HEK293 (cell line): ENCODE data around the gene CFAP97.

ENCODE experiments used
- CTCF ChIP-seq: fragments of 450-650 bp; formaldehyde crosslinking; IDR thresholded peaks from 2 replicates; pipeline ENCODE4 v1.5.1; 2016; ENCODE audit warnings: missing biosample characterization, missing genetic modification characterization
- GLIS2 ChIP-seq: fragments of 450-650 bp; formaldehyde crosslinking; IDR thresholded peaks from 2 replicates; pipeline ENCODE4 v1.5.1; 2016; ENCODE audit warnings: missing biosample characterization, missing genetic modification characterization
- SP2 ChIP-seq: fragments of 450-650 bp; formaldehyde crosslinking; IDR thresholded peaks from 2 replicates; pipeline ENCODE4 v1.5.1; 2016; ENCODE audit warnings: missing biosample characterization, missing genetic modification characterization
- ZBTB21 ChIP-seq: fragments of 450-650 bp; formaldehyde crosslinking; IDR thresholded peaks from 2 replicates; pipeline ENCODE4 v1.5.1; 2017; ENCODE audit warnings: missing biosample characterization, missing genetic modification characterization
- ZNF138 ChIP-seq: fragments of 450-650 bp; formaldehyde crosslinking; IDR thresholded peaks from 2 replicates; pipeline ENCODE4 v1.5.1; 2016; ENCODE audit warnings: missing biosample characterization, missing genetic modification characterization, borderline replicate concordance
- ZNF184 ChIP-seq: fragments of 450-650 bp; IDR thresholded peaks from 2 replicates; pipeline ENCODE4 v1.5.1; 2018; ENCODE audit warnings: missing biosample characterization, mild to moderate bottlenecking, missing genetic modification characterization
- ZNF2 ChIP-seq: fragments of 450-650 bp; formaldehyde crosslinking; IDR thresholded peaks from 2 replicates; pipeline ENCODE4 v1.5.1; 2016; ENCODE audit warnings: missing biosample characterization, missing genetic modification characterization
- ZNF324 ChIP-seq: fragments of 450-650 bp; formaldehyde crosslinking; IDR thresholded peaks from 2 replicates; pipeline ENCODE4 v1.5.1; 2016; ENCODE audit warnings: missing biosample characterization, missing genetic modification characterization
- ZNF341 ChIP-seq: fragments of 450-650 bp; formaldehyde crosslinking; IDR thresholded peaks from 2 replicates; pipeline ENCODE4; 2016; ENCODE audit warnings: low read depth, missing biosample characterization, missing genetic modification characterization
- ZNF514 ChIP-seq: fragments of 450-650 bp; formaldehyde crosslinking; IDR thresholded peaks from 2 replicates; pipeline ENCODE4 v1.5.1; 2016; ENCODE audit warnings: missing biosample characterization, missing genetic modification characterization
- ZNF571 ChIP-seq: fragments of 450-650 bp; formaldehyde crosslinking; IDR thresholded peaks from 2 replicates; pipeline ENCODE4 v1.5.0; 2017; ENCODE audit warnings: missing biosample characterization, missing genetic modification characterization
- ZNF776 ChIP-seq: fragments of 450-650 bp; formaldehyde crosslinking; IDR thresholded peaks from 2 replicates; pipeline ENCODE4 v1.5.0; 2017; ENCODE audit warnings: missing biosample characterization, missing genetic modification characterization, borderline replicate concordance
- TF ChIP-seq, protein P1 (sequence below): fragments of 450-650 bp; formaldehyde crosslinking; IDR thresholded peaks from 2 replicates; pipeline ENCODE4; 2016; ENCODE audit warnings: missing biosample characterization, missing genetic modification characterization

DNA sequence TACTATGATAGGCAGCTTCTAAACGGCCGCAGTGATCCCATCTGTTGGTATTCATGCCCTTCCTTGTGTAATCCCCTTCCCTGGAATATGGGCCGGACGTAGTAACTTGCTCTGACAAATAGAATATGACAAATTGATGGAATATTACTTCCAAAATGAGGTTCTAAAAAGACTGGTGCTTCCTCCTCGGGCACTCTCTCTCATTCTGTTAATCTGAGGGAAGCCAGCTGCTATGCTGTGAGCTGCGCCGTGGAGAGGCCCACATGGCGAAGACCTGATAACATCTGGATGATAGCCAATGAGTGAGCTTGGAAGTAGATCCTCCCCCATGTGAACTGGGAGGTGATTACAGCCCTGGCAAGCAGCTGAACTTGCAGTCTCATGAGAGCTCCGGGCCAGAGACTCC lies 88.0 kb downstream of the CFAP97 start:
- TF ChIP-seq CTCF (tag by site-specific recombination) (no peak), SP2 (tag by site-specific recombination) (peak; percentile 57), ZNF184 (no peak), ZNF571 (tag by site-specific recombination) (no peak), ZNF776 (no peak), ZBTB21 (tag by site-specific recombination) (no peak), ZNF138 (tag by site-specific recombination) (no peak), GLIS2 (tag by site-specific recombination) (no peak), ZNF341 (tag by site-specific recombination) (no peak), ZNF2 (tag by site-specific recombination) (no peak), ZNF324 (tag by site-specific recombination) (no peak), ZNF514 (tag by site-specific recombination) (no peak)
- TF ChIP-seq, protein P1, sequence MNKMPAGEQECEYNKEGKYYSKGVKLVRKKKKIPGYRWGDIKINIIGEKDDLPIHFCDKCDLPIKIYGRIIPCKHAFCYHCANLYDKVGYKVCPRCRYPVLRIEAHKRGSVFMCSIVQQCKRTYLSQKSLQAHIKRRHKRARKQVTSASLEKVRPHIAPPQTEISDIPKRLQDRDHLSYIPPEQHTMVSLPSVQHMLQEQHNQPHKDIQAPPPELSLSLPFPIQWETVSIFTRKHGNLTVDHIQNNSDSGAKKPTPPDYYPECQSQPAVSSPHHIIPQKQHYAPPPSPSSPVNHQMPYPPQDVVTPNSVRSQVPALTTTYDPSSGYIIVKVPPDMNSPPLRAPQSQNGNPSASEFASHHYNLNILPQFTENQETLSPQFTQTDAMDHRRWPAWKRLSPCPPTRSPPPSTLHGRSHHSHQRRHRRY (tag by site-specific recombination), result no peak
